HG03135 (cell line): ENCODE measurements around the gene SPACA9.

ENCODE experiments used
- ATAC-seq: cut with Tn5 transposase; IDR thresholded peaks from one replicate; pipeline ENCODE4 v1.9.1; 2021; ENCODE audit warnings: mild to moderate bottlenecking, moderate library complexity; ENCODE audit not compliant: unreplicated experiment

The SPACA9 gene

GRCh38 chr9:132888151-132888550 is 9.5 kb downstream of the SPACA9 start:
- ATAC-seq: no peak

- ATAC-seq: no peak
These were observed 13.7 kb downstream of the SPACA9 start for GRCh38 chr9:132892400-132892799.

- no peak for ATAC-seq
These were observed 15.6 kb downstream of the SPACA9 start for GRCh38 chr9:132894346-132894745.

GRCh38 chr9:132894862-132895835 is 16.5 kb downstream of the SPACA9 start:
- no peak for ATAC-seq

DNA sequence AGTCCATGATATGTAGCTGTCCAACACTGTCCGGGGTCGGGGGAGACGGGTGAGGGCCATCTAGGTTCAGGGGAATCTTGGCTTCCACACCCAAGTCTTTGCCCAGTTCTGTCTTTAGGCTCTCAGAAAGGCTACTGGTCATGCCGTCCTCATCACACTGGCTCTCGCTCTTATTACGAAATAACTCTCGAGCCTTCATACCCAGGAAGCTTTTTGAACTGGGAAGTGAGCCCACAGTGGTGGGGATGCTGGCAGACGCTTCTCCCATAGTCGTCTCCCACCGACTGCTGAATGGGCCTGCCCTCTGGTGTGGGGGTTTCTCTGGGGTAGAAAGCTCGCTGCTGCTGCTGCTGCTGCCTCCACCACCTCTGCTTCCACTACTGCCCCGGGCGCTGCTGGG is 17.6 kb downstream of the SPACA9 start:
- no peak for ATAC-seq

- ATAC-seq: no peak
These were observed 18.2 kb downstream of the SPACA9 start for GRCh38 chr9:132896906-132897305.

- ATAC-seq: no peak
These were observed 19.4 kb downstream of the SPACA9 start for GRCh38 chr9:132898051-132898450.

DNA sequence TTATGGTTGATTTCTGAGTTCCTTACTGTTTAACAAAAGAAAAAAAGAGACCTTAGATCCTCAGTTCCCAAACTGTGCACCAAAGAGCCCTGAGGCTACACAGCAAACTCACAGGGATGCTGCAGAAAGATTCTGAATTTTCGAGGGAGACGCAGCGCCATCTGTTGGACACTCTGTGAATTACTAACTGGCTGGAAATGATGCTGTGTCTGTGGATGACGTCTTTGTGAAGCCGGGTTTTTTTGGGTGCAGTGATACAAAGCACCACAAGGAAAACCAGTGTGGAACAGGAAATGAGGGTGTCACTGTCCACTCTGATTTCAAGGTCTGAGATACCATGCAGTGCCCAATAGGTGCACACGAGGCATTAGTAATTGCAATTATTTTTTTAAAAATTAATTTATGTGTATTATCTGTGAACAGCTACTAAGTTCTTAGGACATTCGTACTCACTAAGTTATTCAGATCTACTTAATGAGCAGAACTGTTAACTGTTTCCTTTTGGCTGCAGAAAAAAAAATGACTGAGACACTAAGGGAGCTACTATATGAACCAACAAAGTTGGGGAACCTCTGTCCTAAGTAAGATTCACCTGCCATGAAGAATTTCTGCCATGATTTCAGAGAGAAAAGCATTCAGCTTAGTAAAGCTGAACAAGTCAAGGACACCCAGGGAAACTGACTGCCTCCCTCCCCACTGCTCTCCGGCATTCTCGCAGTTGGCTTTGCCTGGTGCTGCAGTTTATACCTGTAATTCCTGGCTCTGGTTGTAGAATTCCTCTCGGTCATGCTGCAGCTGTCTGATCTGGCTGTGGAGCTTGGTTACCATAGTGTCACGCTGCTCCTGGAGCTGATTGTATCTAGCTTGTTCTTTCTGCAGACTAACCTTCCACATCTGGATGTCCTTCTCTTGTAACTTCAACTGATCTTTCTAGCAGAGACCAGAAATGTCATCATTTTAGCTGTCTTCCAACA is 23.4 kb downstream of the SPACA9 start:
- ATAC-seq: peak; percentile 90

- ATAC-seq: no peak
These were observed 25.1 kb downstream of the SPACA9 start for GRCh38 chr9:132903574-132904492.

DNA sequence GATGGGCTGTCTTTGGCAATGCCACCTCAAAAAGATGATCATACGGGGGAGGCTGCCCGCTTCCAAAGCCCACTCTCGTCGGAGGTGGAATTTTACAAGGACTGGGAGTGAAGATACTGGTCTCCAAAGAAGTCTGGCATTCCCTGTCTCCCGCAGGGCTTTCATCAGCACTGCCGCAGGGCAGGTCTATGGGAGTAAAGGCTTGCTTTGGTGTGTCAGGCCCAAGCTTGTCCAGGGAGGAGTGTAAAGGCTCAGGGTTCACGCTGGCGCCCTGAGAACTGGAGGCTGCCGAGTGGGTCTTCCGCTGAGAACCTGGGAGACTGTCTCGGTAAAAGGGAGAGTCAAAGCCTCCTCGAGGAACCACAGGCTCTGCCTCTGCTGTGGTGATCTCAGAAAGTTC is 27.0 kb downstream of the SPACA9 start:
- ATAC-seq: no peak

- no peak for ATAC-seq
These were observed 29.9 kb downstream of the SPACA9 start for GRCh38 chr9:132908635-132909034.

DNA sequence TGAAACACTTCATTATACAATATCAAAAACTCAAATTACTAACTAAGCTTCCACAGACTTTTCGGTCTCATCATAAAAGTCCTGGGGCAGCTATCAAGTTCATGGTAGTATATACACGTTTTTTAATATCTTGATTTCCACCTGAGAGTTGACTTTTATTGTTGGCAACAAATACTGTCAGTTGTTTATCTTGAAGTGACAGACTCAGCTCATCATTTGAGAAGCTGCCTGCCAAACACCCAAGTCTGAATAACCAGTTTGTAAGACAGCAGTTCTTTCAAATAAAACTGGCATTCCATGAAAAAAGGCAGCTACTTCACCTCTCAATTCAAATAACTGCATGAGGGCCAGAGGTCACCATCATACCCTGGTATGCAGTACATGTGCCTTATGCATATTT is 30.6 kb downstream of the SPACA9 start:
- no peak for ATAC-seq

DNA sequence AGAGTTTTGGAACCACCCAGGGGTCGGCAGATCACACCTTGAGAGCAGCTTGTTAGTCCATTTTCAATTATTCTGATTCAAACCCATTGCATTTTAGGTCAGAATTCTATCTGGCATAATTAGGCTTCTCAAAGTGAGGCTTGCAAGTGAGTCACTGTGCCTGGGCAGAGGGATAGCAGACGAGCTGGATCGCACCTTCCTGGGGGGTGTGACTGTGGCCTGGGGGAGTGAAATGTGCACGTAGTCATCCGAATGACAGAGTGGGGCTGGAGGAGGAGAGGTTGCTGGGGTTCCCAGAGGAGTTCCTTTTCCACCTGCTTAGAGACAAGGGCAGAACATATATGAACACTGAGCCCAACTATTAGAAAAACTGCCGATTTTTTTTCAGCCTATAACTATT is 31.7 kb downstream of the SPACA9 start:
- no peak for ATAC-seq

DNA sequence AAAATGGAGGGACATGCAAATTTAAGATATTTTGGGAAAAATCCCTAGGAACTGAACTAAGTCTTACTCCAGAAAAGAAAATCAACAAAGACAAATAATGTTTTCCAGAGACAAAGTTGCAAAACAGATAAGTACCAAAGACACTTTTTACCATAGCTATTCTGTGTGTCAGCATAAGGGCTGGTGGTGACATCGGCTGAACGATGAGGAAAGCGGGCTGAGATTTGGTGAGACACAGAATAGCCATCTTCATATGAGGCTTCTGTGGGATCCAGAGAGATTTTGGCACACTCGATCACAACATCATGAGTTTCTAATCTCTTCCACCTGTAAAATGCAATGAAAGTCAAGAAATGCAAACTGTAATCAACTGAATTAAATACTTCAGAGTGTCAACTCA is 33.4 kb downstream of the SPACA9 start:
- no peak for ATAC-seq

DNA sequence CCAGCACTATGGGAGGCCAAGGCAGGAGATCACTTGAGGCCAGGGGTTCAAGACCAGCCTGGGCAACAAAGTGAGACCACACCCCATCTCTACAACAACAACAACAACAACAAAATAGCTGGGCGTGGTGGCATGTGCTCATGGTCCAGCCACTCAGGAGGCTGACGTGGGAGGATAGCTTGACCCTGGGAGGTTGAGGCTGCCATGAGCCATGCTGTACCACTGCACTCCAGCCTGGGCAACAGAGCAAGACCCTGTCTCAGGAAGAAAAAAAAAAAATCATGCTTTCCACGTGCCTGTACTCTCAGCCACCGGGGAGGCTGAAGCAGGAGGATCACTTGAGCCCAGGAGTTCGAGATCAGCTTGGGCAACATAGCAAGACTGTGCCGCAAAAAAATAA is 36.2 kb downstream of the SPACA9 start:
- ATAC-seq: no peak

DNA sequence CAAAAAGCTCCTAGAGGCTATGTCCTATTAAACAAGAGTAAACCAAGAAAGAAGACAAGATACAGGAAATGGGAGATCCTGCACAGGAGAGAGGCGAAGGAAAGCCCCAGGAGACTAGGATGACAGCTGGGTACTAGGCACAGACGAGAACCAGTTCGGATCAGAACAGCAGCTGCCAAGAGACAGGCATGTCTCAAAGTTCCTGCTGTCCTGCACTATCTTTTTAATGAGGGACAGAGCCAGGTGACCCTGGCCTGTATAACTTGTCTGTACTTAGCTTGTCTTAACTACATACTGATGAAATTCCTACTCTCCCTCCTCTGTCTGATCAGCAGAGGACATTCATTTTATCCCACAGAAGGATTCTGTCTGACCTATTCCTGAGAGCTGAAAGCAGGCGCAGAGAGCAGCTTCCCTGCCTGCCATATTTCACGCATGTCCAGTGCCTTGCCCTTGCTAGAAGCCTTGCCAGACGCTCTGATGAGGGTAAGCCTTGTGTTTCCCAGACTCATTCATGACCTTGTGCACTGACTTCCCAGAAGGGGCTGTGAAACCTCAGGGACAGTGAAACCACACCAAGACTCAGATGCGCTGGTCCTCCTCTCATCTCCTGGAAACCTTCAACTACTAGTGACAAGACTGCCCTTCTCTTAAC is 41.0 kb downstream of the SPACA9 start:
- ATAC-seq: no peak

DNA sequence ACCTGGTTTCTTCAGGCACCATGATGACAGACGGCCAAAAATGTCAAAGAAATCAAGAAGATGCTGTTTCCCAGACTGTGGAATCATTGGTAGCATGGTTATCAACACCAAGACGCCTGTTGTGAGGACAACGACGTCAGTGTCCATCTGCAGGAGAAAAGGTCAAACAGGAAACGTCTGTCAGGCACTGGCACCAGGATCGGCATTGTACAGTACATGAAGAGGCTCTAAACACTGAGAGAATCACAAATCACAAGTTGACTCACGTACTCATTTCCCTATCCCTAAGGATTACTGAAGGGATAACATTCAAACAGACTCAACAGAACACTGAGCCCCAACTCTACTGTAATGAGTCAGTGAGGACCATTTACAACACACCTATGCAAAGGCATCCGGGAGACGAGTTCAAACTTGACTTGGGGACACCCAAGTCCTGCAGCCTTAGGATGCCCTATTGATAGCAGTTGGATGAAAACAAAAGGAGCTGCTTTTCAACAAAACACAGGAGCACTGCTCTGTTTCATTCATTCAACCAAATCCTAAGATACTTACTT is 44.7 kb downstream of the SPACA9 start:
- ATAC-seq: no peak

- no peak for ATAC-seq
These were observed 49.0 kb downstream of the SPACA9 start for GRCh38 chr9:132927704-132928103.

GRCh38 chr9:132931178-132931735 is 52.6 kb downstream of the SPACA9 start:
- ATAC-seq: no peak
